NAMALWA (cell line): Measurements from ENCODE around the gene OR2D2.
"Not testable (repeated sequence)": the region's sequence is repeated elsewhere in the genome, so short reads cannot be mapped to it uniquely, and the experiment has no call there.

Source experiments
- DNase-seq: peaks from one replicate; pipeline ENCODE4 v3.0.0-alpha.2; 2015; ENCODE audit warnings: low spot score

Gene OR2D2

GRCh38 chr11:6882751-6883150 lies 9.5 kb downstream of the OR2D2 start:
- no peak for DNase-seq

- no peak for DNase-seq
Measured at GRCh38 chr11:6876914-6877313, 15.4 kb downstream of the OR2D2 start.

GRCh38 chr11:6876325-6876724 lies 16.0 kb downstream of the OR2D2 start, which contains the start of gene OR10A4:
OR10A4 (plus strand) TSS chr11:6876625; CDS start chr11:6876648, 23 bp downstream.
- DNase-seq = no peak

- no peak for DNase-seq
Measured at GRCh38 chr11:6875761-6876160, 16.5 kb downstream of the OR2D2 start.

GRCh38 chr11:6871278-6871677 lies 21.0 kb downstream of the OR2D2 start:
- DNase-seq = no peak

- no peak for DNase-seq
Measured at GRCh38 chr11:6864438-6864837, 27.9 kb downstream of the OR2D2 start.

- no peak for DNase-seq
Measured at GRCh38 chr11:6862961-6863360, 29.3 kb downstream of the OR2D2 start, which contains the start of gene OR10A2. OR10A2 (plus strand) TSS chr11:6863057; CDS start chr11:6869755, 6,698 bp downstream.

GRCh38 chr11:6856871-6857270 lies 35.4 kb downstream of the OR2D2 start:
- DNase-seq = no peak

GRCh38 chr11:6855971-6856541 lies 36.2 kb downstream of the OR2D2 start:
- DNase-seq = no peak

- not testable (repeated sequence) for DNase-seq
Measured at GRCh38 chr11:6854801-6855200, 37.5 kb downstream of the OR2D2 start.

GRCh38 chr11:6850526-6850925 lies 41.8 kb downstream of the OR2D2 start:
- no peak for DNase-seq

- no peak for DNase-seq
Measured at GRCh38 chr11:6845383-6845782, 46.9 kb downstream of the OR2D2 start, which contains the start of gene OR10A5. OR10A5 (plus strand) TSS chr11:6845683; CDS start chr11:6845683, 0 bp downstream.

- no peak for DNase-seq
Measured at GRCh38 chr11:6844356-6844755, 47.9 kb downstream of the OR2D2 start.

GRCh38 chr11:6843670-6844069 lies 48.6 kb downstream of the OR2D2 start:
- DNase-seq = no peak

GRCh38 chr11:6841694-6842093 lies 50.6 kb downstream of the OR2D2 start:
- DNase-seq = no peak
